Stomach (tissue), 9 donors: ENCODE results near the gene ZNF503. TPM values are rescaled to one million over a fixed set of nuclear protein-coding genes. Genes with fewer than 3 reads are reported as not detected.

Experiments used
- DNase-seq, 2 donors: peaks; one replicate each; pipeline versions ENCODE4 v3.0.0 to v3.0.0-alpha.2; 2013 to 2019
- H3K27ac ChIP-seq, 5 donors: fragments of 200-600 bp in 4 of 5; sonication (generic) in 4 of 5; one replicate each; pipeline ENCODE4 v1.5.1; 2013 to 2019; ENCODE audit warnings: mild to moderate bottlenecking in 1 of 5, moderate library complexity in 1 of 5
- H3K27me3 ChIP-seq, 3 donors: fragments of 200-600 bp; sonication (generic); one replicate each; pipeline ENCODE4 v1.5.1; 2017 to 2019; ENCODE audit warnings: mixed run types in 1 of 3
- H3K36me3 ChIP-seq, 4 donors: fragments of 200-600 bp; sonication (generic); 1 replicate in 3 of 4; 2 replicates in 1 of 4; pipeline ENCODE4 v1.5.1; 2016 to 2019
- H3K4me1 ChIP-seq, 4 donors: fragments of 200-600 bp; sonication (generic); one replicate each; pipeline ENCODE4 v1.5.1; 2016 to 2019
- H3K4me3 ChIP-seq, 4 donors: fragments of 200-600 bp; sonication (generic) in 3 of 4; one replicate each; pipeline ENCODE4 v1.5.1; 2016 to 2019; ENCODE audit warnings: mild to moderate bottlenecking in 1 of 4
- H3K9me3 ChIP-seq, 4 donors: fragments of 200-600 bp; sonication (generic); one replicate each; pipeline ENCODE4 v1.5.1; 2016 to 2019
- EP300 ChIP-seq: sonication (generic); formaldehyde crosslinking; IDR thresholded peaks from one replicate; pipeline ENCODE4 v1.6.1; 2017; ENCODE audit warnings: antibody characterized with exemption
- POLR2A ChIP-seq, 4 donors: fragments of 450-650 bp; IDR thresholded peaks; one replicate each; pipeline ENCODE4 v1.6.1; 2016; ENCODE audit warnings: antibody characterized with exemption in 4 of 4, control low read depth in 2 of 4, mild to moderate bottlenecking in 1 of 4, moderate library complexity in 1 of 4
- POLR2AphosphoS5 ChIP-seq, 3 donors: sonication (generic); formaldehyde crosslinking; IDR thresholded peaks; one replicate each; pipeline ENCODE4 v1.6.1; 2016; ENCODE audit warnings: antibody characterized with exemption in 3 of 3
- WGBS, 5 donors: extraction: QIAGEN DNeasy Blood & Tissue Kit in 3 of 5; methylation state at CpG; one replicate each; pipeline versions ENCODE4 v1.1.5 to v1.1.7; 2013 to 2018; 5-methylcytosine and 5-hydroxymethylcytosine counted together
- intact Hi-C: fragments of 100-400 bp; cut with DNase I; formaldehyde crosslinking; loops from one replicate; pipeline ENCODE4 v1.15.1; 2023; ENCODE audit warnings: low total_unique reads
- polyA plus RNA-seq, 3 donors: library from polyadenylated mRNA; stranded (reverse); fragments of 200-250 nt; gene quantifications; one replicate each; pipeline ENCODE4 v1.2.3, GENCODE V29; 2013
- total RNA-seq, 5 donors: library from RNA; depleted of rRNA; stranded (reverse); fragments of >200 nt; gene quantifications; one replicate each; pipeline versions ENCODE4 v1.1.0 to v1.2.3, GENCODE V29; 2014 to 2016
- TF ChIP-seq, protein P1 (sequence below), 7 experiments: fragments of 450-650 bp in 4 of 7; fragments of 200-600 bp in 3 of 7; sonication (generic) in 3 of 7; IDR thresholded peaks; one replicate each; pipeline ENCODE4 v1.5.1; 2016 to 2019; ENCODE audit warnings: antibody characterized with exemption in 7 of 7, control low read depth in 2 of 7, mild to moderate bottlenecking in 1 of 7
- donor health status: healthy with polysubstance abuse.
- donor health status: Bipolar disorder and iron deficiency.
- donor health status: healthy.

ZNF503 gene
- total and polyA plus RNA-seq, 8 donors = 3.5 to 24.1 (median 10.8) TPM

DNA sequence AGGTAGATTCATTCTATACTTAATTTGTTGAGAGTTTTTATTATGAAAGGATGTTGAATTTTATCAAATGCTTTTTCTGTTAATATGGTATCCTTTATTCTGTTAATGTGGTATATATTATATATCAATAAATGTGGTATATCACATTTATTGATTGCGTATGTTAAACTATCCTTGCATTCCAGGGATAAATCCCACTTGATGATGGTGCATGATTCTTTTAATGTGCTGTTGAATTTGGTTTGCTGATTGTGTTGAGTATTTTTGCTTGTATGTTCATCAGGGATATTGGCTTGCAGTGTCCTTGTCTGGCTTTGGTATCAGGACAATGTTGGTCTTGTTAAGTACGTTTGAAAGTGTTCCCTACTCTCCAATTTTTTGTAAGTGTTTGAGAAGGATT is 41.8 kb upstream of the ZNF503 start:
- intact Hi-C loops = no loop called here
- WGBS, 5 donors = 89 to 96% (median 93%) methylated on average over 2 of the region's 2 CpGs

DNA sequence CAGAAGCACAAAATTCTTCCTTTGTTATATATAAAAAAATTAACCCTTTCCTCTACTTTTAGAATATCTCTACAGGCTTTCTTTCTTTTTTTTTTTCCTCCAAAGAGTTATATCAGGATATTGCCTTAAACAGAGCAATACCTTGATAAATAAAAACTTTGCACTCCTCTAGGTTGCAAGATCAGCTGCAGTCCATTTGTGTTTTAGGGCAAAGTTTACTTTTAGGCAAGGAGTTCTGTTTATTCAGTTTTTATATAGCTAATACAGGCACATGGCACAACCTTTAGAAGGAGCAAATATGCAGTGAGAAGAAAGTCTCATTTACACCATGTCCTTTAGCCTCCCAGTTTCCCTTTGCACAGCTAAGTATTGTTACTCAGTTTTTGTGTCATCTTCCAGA is 40.1 kb upstream of the ZNF503 start:
- no peak for DNase-seq
- Histone ChIP-seq H3K4me3 (no peak overlapping the region), H3K27ac (no peak overlapping the region), H3K9me3 (peaks cover 0 to 20% (median 9%) of the 10 kb centered on the region in 4 donors), H3K4me1 (peaks cover 0 to 20% (median 8%) of the 10 kb centered on the region in 4 donors), H3K36me3 (peaks cover 0 to 6% (median 3%) of the 10 kb centered on the region in 4 donors), H3K27me3 (no peaks in the 10 kb centered on the region)
- TF ChIP-seq POLR2A (IDR thresholded peaks at IDR 0.05) (no peak), POLR2AphosphoS5 (IDR thresholded peaks at IDR 0.05) (no peak), EP300 (no peak)
- TF ChIP-seq, protein P1, sequence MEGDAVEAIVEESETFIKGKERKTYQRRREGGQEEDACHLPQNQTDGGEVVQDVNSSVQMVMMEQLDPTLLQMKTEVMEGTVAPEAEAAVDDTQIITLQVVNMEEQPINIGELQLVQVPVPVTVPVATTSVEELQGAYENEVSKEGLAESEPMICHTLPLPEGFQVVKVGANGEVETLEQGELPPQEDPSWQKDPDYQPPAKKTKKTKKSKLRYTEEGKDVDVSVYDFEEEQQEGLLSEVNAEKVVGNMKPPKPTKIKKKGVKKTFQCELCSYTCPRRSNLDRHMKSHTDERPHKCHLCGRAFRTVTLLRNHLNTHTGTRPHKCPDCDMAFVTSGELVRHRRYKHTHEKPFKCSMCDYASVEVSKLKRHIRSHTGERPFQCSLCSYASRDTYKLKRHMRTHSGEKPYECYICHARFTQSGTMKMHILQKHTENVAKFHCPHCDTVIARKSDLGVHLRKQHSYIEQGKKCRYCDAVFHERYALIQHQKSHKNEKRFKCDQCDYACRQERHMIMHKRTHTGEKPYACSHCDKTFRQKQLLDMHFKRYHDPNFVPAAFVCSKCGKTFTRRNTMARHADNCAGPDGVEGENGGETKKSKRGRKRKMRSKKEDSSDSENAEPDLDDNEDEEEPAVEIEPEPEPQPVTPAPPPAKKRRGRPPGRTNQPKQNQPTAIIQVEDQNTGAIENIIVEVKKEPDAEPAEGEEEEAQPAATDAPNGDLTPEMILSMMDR (IDR thresholded peaks at IDR 0.05) = no peak
- intact Hi-C loops = no loop called here

More for the DNA sequence above, 41.8 kb upstream of the ZNF503 start:
- TF ChIP-seq EP300 (no peak), POLR2A (IDR thresholded peaks at IDR 0.05) (no peak), POLR2AphosphoS5 (IDR thresholded peaks at IDR 0.05) (no peak)
- TF ChIP-seq, protein P1 (IDR thresholded peaks at IDR 0.05) = no peak
- Histone ChIP-seq H3K27ac (no peak overlapping the region), H3K9me3 (peaks cover 0 to 20% (median 9%) of the 10 kb centered on the region in 4 donors), H3K4me1 (peaks cover 0 to 16% (median 7%) of the 10 kb centered on the region in 4 donors), H3K4me3 (no peak overlapping the region), H3K27me3 (no peaks in the 10 kb centered on the region), H3K36me3 (peaks cover 0 to 6% (median 3%) of the 10 kb centered on the region in 4 donors)
- DNase-seq = no peak

DNA sequence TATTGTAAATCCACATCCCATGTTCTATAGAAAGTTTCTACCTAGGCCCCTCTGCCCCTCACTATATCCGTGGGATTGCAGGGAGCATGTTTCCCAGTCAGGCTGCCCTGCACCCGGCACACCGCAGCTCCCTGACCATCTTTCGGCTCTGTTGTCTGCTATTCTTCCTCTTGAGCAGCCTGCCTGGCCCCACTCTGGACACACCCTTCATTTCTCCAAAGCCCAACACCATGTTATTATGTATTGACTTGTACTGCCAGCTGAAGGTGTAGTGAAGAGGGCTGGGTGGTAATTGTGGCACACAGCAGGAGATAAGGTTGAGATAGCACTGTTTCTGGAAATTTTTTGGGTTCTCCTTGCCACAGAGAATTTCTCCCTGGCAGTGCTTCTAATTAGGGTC is 39.6 kb upstream of the ZNF503 start:
- no peaks in the 10 kb centered on the region for H3K27me3 ChIP-seq

DNA sequence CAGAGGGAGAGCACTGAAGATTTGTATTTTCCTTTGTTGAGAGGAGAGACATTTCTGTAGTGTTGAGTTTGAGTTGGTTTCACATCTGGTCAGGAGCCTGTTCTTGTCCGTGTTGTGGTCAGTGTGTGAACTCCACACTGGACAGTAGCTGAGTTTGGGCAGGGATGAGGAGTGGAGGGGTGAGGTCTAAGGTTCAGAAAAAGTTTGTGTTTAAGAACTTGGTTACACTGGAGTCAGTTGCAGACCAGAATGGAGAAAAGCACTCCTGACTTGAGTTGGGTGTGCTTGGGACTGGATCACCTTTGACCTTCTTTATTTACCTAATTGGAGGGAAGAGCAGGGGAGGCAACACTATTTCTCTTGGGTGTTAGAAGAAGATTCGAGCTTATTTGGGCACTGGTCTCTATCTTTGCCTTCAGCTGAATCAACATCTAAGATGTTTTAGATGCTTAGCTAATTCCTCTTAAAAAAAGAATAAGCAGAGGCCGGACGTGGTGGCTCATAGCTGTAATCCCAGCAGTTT is 38.8 kb upstream of the ZNF503 start:
- peaks cover 0 to 20% (median 8%) of the 10 kb centered on the region in 4 donors for H3K4me1 ChIP-seq
- H3K4me3 ChIP-seq = no peak overlapping the region
- WGBS, 5 donors = 88 to 92% (median 90%) methylated on average over 4 of the region's 4 CpGs
- DNase-seq = no peak
- no peak overlapping the region for H3K27ac ChIP-seq
- TF ChIP-seq, protein P1 (IDR thresholded peaks at IDR 0.05) = no peak
- TF ChIP-seq POLR2A (IDR thresholded peaks at IDR 0.05) = no peak
- TF ChIP-seq POLR2AphosphoS5 (IDR thresholded peaks at IDR 0.05) = no peak
- no peak for TF ChIP-seq EP300
- intact Hi-C loops = no loop called here
- peaks cover 0 to 6% (median 0%) of the 10 kb centered on the region in 4 donors for H3K36me3 ChIP-seq
- peaks cover 0 to 19% (median 8%) of the 10 kb centered on the region in 4 donors for H3K9me3 ChIP-seq
- no peaks in the 10 kb centered on the region for H3K27me3 ChIP-seq

More for the DNA sequence above, 39.6 kb upstream of the ZNF503 start:
- Histone ChIP-seq H3K36me3 (peaks cover 0 to 6% (median 2%) of the 10 kb centered on the region in 4 donors), H3K27ac (no peak overlapping the region), H3K4me1 (peaks cover 0 to 20% (median 8%) of the 10 kb centered on the region in 4 donors), H3K4me3 (no peak overlapping the region), H3K9me3 (peaks cover 0 to 19% (median 9%) of the 10 kb centered on the region in 4 donors)
- WGBS, 5 donors = 35 to 78% (median 59%) methylated on average over 4 of the region's 4 CpGs
- DNase-seq = no peak
- TF ChIP-seq POLR2AphosphoS5 (IDR thresholded peaks at IDR 0.05) (no peak), POLR2A (IDR thresholded peaks at IDR 0.05) (no peak)
- TF ChIP-seq, protein P1 (IDR thresholded peaks at IDR 0.05) = no peak
- intact Hi-C loops = no loop called here
